A549 (cell line): ENCODE data around the gene HOXB7. TPM values are rescaled to one million over a fixed set of nuclear protein-coding genes. Genes with fewer than 3 reads are reported as not detected.

Experiments
- ATAC-seq, 2 experiments: fragments of 200-7000 bp in 1 of 2; fragments of >200 bp in 1 of 2; cut with Nextera tagmentation in 1 of 2; cut with Tn5 transposase in 1 of 2; 3 replicates each; pipeline versions ENCODE4 v1.8.0 to v1.9.1; 2018 to 2020; ENCODE audit warnings: mild to moderate bottlenecking in 1 of 2, moderate library complexity in 1 of 2
- CTCF ChIA-PET: fragments of 300-600 bp; sonication (Branson Sonifier 250); formaldehyde crosslinking; extraction: SDS; loops from one replicate; lab custom pipeline; 2021; ENCODE audit warnings: antibody characterized with exemption, inconsistent platforms; lab: Yijun Ruan, JAX
- POLR2A ChIA-PET: fragments of 350-600 bp; formaldehyde crosslinking; extraction: SDS; loops from one replicate; lab custom pipeline; 2021; ENCODE audit warnings: antibody characterized with exemption, inconsistent platforms; lab: Yijun Ruan, JAX
- DNase-seq, 2 experiments: peaks; one replicate each; pipeline versions ENCODE4 v3.0.0 to v3.0.0-alpha.2; 2011 to 2016; ENCODE audit warnings: low read depth in 1 of 2, low spot score in 1 of 2
- FAIRE-seq: peaks from 2 replicates; lab custom pipeline; 2011; peaks lifted over from hg19 to GRCh38; lab: Jason Lieb, UNC
- H3K27ac ChIP-seq, 2 experiments: fragments of >200 bp; sonication (Bioruptor Twin); formaldehyde crosslinking; 3 replicates each; pipeline ENCODE4 v1.5.1; 2016 to 2017
- H3K4me1 ChIP-seq: fragments of >200 bp; sonication (Bioruptor Twin); formaldehyde crosslinking; 3 replicates; pipeline ENCODE4 v1.6.1; 2016
- H3K4me2 ChIP-seq: fragments of >200 bp; sonication (Bioruptor Twin); formaldehyde crosslinking; 3 replicates; pipeline ENCODE4 v1.6.1; 2016
- H3K4me3 ChIP-seq: fragments of >200 bp; sonication (Bioruptor Twin); formaldehyde crosslinking; 3 replicates; pipeline ENCODE4 v1.5.1; 2016
- H3K9me3 ChIP-seq: fragments of >200 bp; sonication (Bioruptor Twin); formaldehyde crosslinking; 3 replicates; pipeline ENCODE4 v1.6.1; 2016
- CBX8 ChIP-seq: fragments of 200-600 bp; sonication (generic); IDR thresholded peaks from 2 replicates; pipeline ENCODE4 v1.6.1; 2016
- CEBPB ChIP-seq, 2 experiments: fragments of >200 bp in 1 of 2; sonication (Bioruptor Twin) in 1 of 2; formaldehyde crosslinking in 1 of 2; IDR thresholded peaks; 2 replicates each; pipeline ENCODE4 v1.6.1; 2012 to 2016
- CHD4 ChIP-seq: fragments of 200-600 bp; sonication (generic); IDR thresholded peaks from 2 replicates; pipeline ENCODE4 v1.6.1; 2016; ENCODE audit warnings: antibody characterized with exemption, mild to moderate bottlenecking, borderline replicate concordance
- E2F6 ChIP-seq: IDR thresholded peaks from 2 replicates; pipeline ENCODE4 v1.6.1; 2012; ENCODE audit warnings: low read depth, borderline replicate concordance
- EHMT2 ChIP-seq: fragments of 200-600 bp; sonication (generic); IDR thresholded peaks from 2 replicates; pipeline ENCODE4 v1.6.1; 2016; ENCODE audit warnings: antibody characterized with exemption, low read depth, mild to moderate bottlenecking, moderate library complexity
- EP300 ChIP-seq, 2 experiments: fragments of >200 bp; sonication (Bioruptor Twin); formaldehyde crosslinking; IDR thresholded peaks; 2 replicates in 1 of 2; 3 replicates in 1 of 2; pipeline ENCODE4 v1.6.1; 2016 to 2017
- FOXS1 ChIP-seq: fragments of 250-450 bp; sonication (Bioruptor Pico); IDR thresholded peaks from 2 replicates; pipeline ENCODE4 v1.5.0; 2020; ENCODE audit warnings: mild to moderate bottlenecking, moderate library complexity
- GATA3 ChIP-seq: IDR thresholded peaks from 2 replicates; pipeline ENCODE4 v1.6.1; 2012; ENCODE audit warnings: borderline replicate concordance
- HEYL ChIP-seq: fragments of 250-450 bp; sonication (Bioruptor Pico); IDR thresholded peaks from 2 replicates; pipeline ENCODE4 v1.8.0; 2021; ENCODE audit warnings: mild to moderate bottlenecking, moderate library complexity
- JUN ChIP-seq, 2 experiments: fragments of >200 bp; sonication (Bioruptor Twin); formaldehyde crosslinking; IDR thresholded peaks; 2 replicates in 1 of 2; 3 replicates in 1 of 2; pipeline ENCODE4 v1.6.1; 2016 to 2017
- KDM1A ChIP-seq: fragments of 200-600 bp; sonication (generic); IDR thresholded peaks from 2 replicates; pipeline ENCODE4 v1.6.1; 2016; ENCODE audit warnings: low read depth, mild to moderate bottlenecking
- KDM5A ChIP-seq: fragments of 200-600 bp; sonication (generic); IDR thresholded peaks from 2 replicates; pipeline ENCODE4 v1.6.1; 2016; ENCODE audit warnings: antibody characterized with exemption, mild to moderate bottlenecking
- MAX ChIP-seq: IDR thresholded peaks from 2 replicates; pipeline ENCODE4 v1.6.1; 2012
- MAZ ChIP-seq: fragments of 150-350 bp; IDR thresholded peaks from 2 replicates; pipeline ENCODE4 v1.6.1; 2014; ENCODE audit warnings: antibody characterized with exemption, low read depth, low read length, borderline replicate concordance
- POLR2A ChIP-seq: IDR thresholded peaks from 2 replicates; pipeline ENCODE4 v1.6.1; 2012; ENCODE audit warnings: mild to moderate bottlenecking, low read length
- POLR2AphosphoS2 ChIP-seq: conservative IDR thresholded peaks from 2 replicates; pipeline ENCODE4 v1.6.1; 2012; ENCODE audit warnings: low read length, improper control_type of control experiment, inconsistent platforms
- TFCP2L1 ChIP-seq: fragments of 250-450 bp; sonication (Bioruptor Pico); IDR thresholded peaks from 2 replicates; pipeline ENCODE4 v1.5.0; 2021; ENCODE audit warnings: mild to moderate bottlenecking
- TP53 ChIP-seq: fragments of 250-450 bp; sonication (Bioruptor Pico); IDR thresholded peaks from 2 replicates; pipeline ENCODE4 v1.5.0; 2021; ENCODE audit warnings: mild to moderate bottlenecking, moderate library complexity
- USF2 ChIP-seq: fragments of 450-650 bp; IDR thresholded peaks from 2 replicates; pipeline ENCODE4 v1.6.1; 2014; ENCODE audit warnings: antibody characterized with exemption
- WGBS: methylation state at CpG from one replicate; pipeline ENCODE4 v1.1.6; 2017; ENCODE audit errors: missing lambda C conversion rate; 5-methylcytosine and 5-hydroxymethylcytosine counted together
- polyA plus RNA-seq, 4 experiments: library from polyadenylated mRNA; depleted of rRNA in 3 of 4; stranded (reverse); fragments of >200 nt; fragmentation: RNase III in 1 of 4; extraction: RNeasy Plus Mini Kit Qiagen cat#74134 plus additional on column Dnase treatment in 1 of 4; gene quantifications; 2 replicates in 3 of 4; 3 replicates in 1 of 4; pipeline ENCODE4 v1.2.3, GENCODE V29; 2011 to 2017

Gene HOXB7
- polyA plus RNA-seq, 2 of the 4 experiments (the other 2 are of a cell fraction): 22.3 to 32.3 TPM

GRCh38 chr17:48622857-48623256, 12.0 kb upstream of the HOXB7 start (continued):
- no peak for TF ChIP-seq CHD4
- TF ChIP-seq POLR2A: no peak

- peaks cover 16% of the 10 kb centered on the region for H3K4me1 ChIP-seq
- DNase-seq: no peak
- H3K9me3 ChIP-seq: no peaks in the 10 kb centered on the region
- POLR2A ChIA-PET: no interaction called here
- no peak for TF ChIP-seq MAX
- no peak for TF ChIP-seq KDM1A
- TF ChIP-seq GATA3: no peak
- TF ChIP-seq KDM5A: no peak
- no peak for TF ChIP-seq TFCP2L1 (CRISPR knock-in tag)
- no peak for TF ChIP-seq CEBPB (IDR thresholded peaks at IDR 0.05)
- TF ChIP-seq POLR2AphosphoS2: no peak
- no peak for TF ChIP-seq TP53 (CRISPR knock-in tag)
- TF ChIP-seq, all 56 proteins: peak for 0
- Histone ChIP-seq H3K4me2 (no peak overlapping the region), H3K27ac (no peak overlapping the region), H3K4me3 (no peak overlapping the region)
- 94% methylated on average over 40 of the region's 41 CpGs for WGBS
- ATAC-seq (no peak), FAIRE-seq (no peak)
- CTCF ChIA-PET: interaction anchor here (0.8 to 9.7 kb wide), 19 partner anchors 9 to 595 kb away, joined by 3 to 84 read pairs (median 5); no protein-coding TSS in a partner anchor
Measured at GRCh38 chr17:48621410-48622392, 10.9 kb upstream of the HOXB7 start.

DNA sequence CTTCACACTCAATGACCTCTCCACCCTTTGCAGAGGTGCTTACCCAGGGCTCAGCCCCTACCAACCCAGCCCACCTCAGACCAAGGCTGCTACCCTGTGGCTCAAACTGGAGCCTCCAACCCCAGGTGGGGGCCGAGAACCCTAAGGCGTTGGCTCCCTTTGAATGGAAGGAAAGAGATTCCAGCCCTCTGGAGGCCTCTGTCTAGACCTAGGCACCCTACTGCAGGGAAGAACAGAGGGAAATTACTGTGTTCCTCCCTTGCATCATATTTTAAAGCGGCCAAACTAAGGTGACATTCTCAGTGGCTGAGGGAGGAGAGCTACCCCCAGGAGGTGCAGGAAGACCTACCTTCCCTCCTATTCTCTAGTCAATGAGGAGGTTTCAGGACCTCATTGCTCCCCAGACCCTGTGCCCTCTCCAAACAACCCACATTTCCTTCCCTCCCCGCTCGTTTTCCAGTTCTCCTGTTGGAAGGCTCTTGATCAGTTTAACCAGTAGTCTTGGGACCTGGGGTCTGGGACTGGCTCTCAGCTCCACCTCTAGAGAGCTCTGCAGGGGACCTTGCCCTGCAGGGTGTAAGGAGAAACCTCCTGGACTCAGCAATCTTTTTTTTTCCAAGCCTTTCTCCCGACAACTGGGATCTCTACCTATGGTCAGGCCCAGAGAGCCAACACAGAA, 9.8 kb upstream of the HOXB7 start:
- Histone ChIP-seq H3K27ac (no peak overlapping the region), H3K4me3 (no peak overlapping the region), H3K9me3 (no peaks in the 10 kb centered on the region)
- no peak for ATAC-seq
- WGBS: 84% methylated on average over 6 of the region's 6 CpGs
- no peak for DNase-seq
- POLR2A ChIA-PET: no interaction called here
- TF ChIP-seq HEYL (CRISPR knock-in tag) (no peak), EHMT2 (no peak), FOXS1 (no peak), USF2 (no peak), KDM5A (no peak), CEBPB (IDR thresholded peaks at IDR 0.05) (no peak), CBX8 (no peak), MAZ (no peak), E2F6 (no peak), JUN (IDR thresholded peaks at IDR 0.05) (no peak), EP300 (IDR thresholded peaks at IDR 0.05) (no peak), GATA3 (no peak)
- TF ChIP-seq, all 56 proteins: peak for 0
- Histone ChIP-seq H3K4me1 (peaks cover 15% of the 10 kb centered on the region), H3K4me2 (no peak overlapping the region)
- FAIRE-seq: no peak
- CTCF ChIA-PET: interaction anchor here (0.7 to 9.7 kb wide), 12 partner anchors 8 to 594 kb away, joined by 3 to 84 read pairs (median 7); no protein-coding TSS in a partner anchor
